ENCODE data around the gene RPS23. TPM values are rescaled to one million over a fixed set of nuclear protein-coding genes. Genes with fewer than 3 reads are reported as not detected.
"Not testable (repeated sequence)": the region's sequence is repeated elsewhere in the genome, so short reads cannot be mapped to it uniquely, and the experiment has no call there.

RPS23 gene
- total RNA-seq, 1 donor from 2014 or later, result 3,055 TPM

- DNase-seq (ENCODE audit: low read depth) (no peak), FAIRE-seq (no peak)
- Histone ChIP-seq H3K4me3 (ENCODE audit: low read depth, low read length) (peak overlapping the region; percentile 93), H3K36me3 (ENCODE audit: control insufficient read depth, insufficient read depth, low read length) (peaks cover 11% of the 10 kb centered on the region), H3K27me3 (ENCODE audit: control insufficient read depth, insufficient read depth, low read length) (no peaks in the 10 kb centered on the region)
- TF ChIP-seq, protein P1, sequence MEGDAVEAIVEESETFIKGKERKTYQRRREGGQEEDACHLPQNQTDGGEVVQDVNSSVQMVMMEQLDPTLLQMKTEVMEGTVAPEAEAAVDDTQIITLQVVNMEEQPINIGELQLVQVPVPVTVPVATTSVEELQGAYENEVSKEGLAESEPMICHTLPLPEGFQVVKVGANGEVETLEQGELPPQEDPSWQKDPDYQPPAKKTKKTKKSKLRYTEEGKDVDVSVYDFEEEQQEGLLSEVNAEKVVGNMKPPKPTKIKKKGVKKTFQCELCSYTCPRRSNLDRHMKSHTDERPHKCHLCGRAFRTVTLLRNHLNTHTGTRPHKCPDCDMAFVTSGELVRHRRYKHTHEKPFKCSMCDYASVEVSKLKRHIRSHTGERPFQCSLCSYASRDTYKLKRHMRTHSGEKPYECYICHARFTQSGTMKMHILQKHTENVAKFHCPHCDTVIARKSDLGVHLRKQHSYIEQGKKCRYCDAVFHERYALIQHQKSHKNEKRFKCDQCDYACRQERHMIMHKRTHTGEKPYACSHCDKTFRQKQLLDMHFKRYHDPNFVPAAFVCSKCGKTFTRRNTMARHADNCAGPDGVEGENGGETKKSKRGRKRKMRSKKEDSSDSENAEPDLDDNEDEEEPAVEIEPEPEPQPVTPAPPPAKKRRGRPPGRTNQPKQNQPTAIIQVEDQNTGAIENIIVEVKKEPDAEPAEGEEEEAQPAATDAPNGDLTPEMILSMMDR (IDR thresholded peaks at IDR 0.05; ENCODE audit: insufficient read depth, low read length, severe bottlenecking), result no peak
Measured at GRCh38 chr5:82276800-82277612, 1.1 kb downstream of the RPS23 start.

GRCh38 chr5:82275216-82275664 lies 2.9 kb downstream of the RPS23 start:
- no peak overlapping the region for H3K4me3 ChIP-seq (ENCODE audit: low read depth, low read length)
- H3K36me3 ChIP-seq (ENCODE audit: control insufficient read depth, insufficient read depth, low read length), result peaks cover 11% of the 10 kb centered on the region
- TF ChIP-seq, protein P1 (IDR thresholded peaks at IDR 0.05; ENCODE audit: insufficient read depth, low read length, severe bottlenecking), result no peak
- no peak for DNase-seq (ENCODE audit: low read depth)
- FAIRE-seq, result no peak
- no peaks in the 10 kb centered on the region for H3K27me3 ChIP-seq (ENCODE audit: control insufficient read depth, insufficient read depth, low read length)

DNA sequence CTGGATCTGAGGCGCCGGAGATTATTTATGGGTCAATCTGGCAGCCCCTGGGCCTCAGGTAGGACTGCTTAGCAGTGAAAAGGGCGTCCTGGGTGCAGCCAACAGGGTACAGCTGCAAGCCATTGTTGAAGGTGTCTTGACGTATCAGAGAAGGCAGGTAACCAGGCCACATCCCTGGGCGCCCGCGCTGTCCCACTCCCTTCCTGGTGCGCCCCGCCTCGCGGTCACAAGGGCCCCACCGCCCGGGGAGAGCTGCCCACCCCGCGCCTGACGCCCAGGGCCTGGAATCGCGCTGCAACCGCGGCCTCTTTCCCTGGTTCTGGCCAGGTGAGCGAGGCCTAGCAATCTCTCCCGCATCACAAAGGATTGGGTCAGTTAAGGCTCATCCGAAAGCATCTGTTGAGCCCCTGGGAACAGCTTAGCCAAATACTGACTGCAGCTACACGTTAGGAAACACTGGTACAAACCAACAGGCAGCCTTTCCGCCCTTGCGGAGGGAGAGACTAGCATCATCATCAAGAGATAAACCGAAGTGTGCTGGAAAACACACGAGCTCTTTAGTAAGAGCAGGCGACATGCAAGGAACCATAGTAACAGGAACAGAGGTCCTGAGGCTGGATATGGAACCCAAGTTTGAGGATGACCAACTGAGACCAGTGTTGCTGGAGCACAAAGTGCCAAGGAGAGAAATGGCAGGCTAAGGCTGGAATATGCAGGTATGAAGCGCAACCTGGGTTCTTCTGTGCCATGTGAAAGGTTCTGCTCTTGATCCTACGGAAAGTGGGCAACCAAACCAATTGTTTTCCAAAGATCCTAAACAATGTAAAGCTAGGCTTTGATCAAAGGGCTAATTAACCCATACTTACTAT lies 3.6 kb downstream of the RPS23 start:
- TF ChIP-seq, protein P1 (IDR thresholded peaks at IDR 0.05; ENCODE audit: insufficient read depth, low read length, severe bottlenecking), result no peak
- FAIRE-seq (no peak), DNase-seq (ENCODE audit: low read depth) (no peak)
- Histone ChIP-seq H3K36me3 (ENCODE audit: control insufficient read depth, insufficient read depth, low read length) (peaks cover 11% of the 10 kb centered on the region), H3K27me3 (ENCODE audit: control insufficient read depth, insufficient read depth, low read length) (no peaks in the 10 kb centered on the region), H3K4me3 (ENCODE audit: low read depth, low read length) (no peak overlapping the region)

DNA sequence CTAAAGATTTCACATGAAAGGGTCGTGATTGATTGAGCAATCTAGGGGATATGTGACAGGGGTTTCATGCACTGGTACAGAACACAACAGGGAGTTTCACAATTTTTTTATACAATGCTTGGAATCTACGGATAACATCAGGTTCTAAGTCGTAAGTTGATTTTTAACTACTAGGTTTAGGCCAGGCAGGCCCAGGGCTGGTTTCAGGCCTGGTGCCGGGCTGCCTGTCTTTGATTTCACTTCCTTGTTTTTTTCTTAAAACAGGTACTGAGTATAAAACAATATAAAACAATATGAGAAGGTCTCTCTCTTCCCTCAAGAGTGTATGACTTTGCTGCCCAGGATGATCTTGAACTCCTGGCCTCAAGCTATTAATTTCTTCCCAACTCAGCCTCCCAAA lies 4.7 kb downstream of the RPS23 start:
- H3K27me3 ChIP-seq (ENCODE audit: control insufficient read depth, insufficient read depth, low read length); FAIRE-seq; H3K4me3 ChIP-seq (ENCODE audit: low read depth, low read length); DNase-seq (ENCODE audit: low read depth): not testable (repeated sequence)
- H3K36me3 ChIP-seq (ENCODE audit: control insufficient read depth, insufficient read depth, low read length), result peaks cover 11% of the 10 kb centered on the region

DNA sequence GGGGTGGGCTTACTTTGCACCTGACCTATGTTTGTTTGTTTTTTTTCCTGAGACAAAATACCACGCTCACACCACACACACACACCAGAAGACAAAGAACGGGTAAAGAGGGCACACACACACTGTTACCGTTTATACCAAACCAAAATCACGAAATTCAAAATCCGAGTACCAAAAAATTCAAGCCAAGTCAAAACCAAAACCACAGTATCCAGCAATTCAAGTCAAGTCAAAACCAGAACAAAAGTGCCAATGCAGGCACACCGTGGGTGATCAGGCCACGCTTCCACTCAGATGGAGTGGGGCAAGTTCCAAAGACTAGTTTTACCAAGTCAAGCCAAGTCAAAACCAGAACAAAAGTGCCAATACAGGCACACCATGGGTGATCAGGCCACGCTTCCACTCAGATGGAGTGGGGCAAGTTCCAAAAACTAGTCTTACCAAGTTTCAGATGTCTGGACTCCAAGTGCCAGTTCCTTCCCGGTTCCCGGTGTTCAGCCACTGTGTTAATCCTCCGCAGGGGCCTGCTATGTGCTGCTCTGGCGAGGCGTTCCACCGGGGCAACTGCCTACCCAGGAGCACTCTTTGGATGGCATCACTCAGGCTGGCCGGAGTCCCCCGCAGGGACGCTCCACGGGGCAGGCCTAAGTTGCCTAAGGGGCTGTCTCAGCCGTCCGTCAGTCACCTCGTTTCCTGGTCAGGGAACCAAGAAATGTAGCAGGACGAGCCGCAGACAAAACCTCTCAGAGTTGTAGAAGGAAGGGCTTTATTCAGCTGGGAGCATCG lies 5.4 kb downstream of the RPS23 start:
- not testable (repeated sequence) for H3K27me3 ChIP-seq (ENCODE audit: control insufficient read depth, insufficient read depth, low read length); H3K4me3 ChIP-seq (ENCODE audit: low read depth, low read length); DNase-seq (ENCODE audit: low read depth); FAIRE-seq
- peaks cover 11% of the 10 kb centered on the region for H3K36me3 ChIP-seq (ENCODE audit: control insufficient read depth, insufficient read depth, low read length)

DNA sequence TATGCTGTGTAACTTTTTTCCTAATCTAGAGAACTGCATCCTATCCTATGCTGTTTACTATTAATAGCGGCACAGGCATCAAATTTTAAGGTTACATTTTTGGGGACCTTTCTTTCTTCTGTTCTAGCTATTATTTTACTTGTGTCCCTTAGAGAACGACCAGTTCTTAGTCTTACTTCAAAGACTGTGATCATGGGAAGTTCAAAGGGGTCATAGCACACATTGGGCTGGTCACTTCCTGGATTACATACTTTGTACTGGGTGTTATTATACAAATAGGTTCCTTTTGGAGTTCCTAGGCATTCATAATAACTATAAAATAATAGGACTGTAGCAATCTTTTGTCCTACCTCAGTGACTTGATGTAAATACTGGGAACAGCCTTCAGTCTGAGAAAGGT lies 8.8 kb downstream of the RPS23 start:
- DNase-seq (ENCODE audit: low read depth); H3K36me3 ChIP-seq (ENCODE audit: control insufficient read depth, insufficient read depth, low read length); FAIRE-seq; H3K4me3 ChIP-seq (ENCODE audit: low read depth, low read length); H3K27me3 ChIP-seq (ENCODE audit: control insufficient read depth, insufficient read depth, low read length): not testable (repeated sequence)

DNA sequence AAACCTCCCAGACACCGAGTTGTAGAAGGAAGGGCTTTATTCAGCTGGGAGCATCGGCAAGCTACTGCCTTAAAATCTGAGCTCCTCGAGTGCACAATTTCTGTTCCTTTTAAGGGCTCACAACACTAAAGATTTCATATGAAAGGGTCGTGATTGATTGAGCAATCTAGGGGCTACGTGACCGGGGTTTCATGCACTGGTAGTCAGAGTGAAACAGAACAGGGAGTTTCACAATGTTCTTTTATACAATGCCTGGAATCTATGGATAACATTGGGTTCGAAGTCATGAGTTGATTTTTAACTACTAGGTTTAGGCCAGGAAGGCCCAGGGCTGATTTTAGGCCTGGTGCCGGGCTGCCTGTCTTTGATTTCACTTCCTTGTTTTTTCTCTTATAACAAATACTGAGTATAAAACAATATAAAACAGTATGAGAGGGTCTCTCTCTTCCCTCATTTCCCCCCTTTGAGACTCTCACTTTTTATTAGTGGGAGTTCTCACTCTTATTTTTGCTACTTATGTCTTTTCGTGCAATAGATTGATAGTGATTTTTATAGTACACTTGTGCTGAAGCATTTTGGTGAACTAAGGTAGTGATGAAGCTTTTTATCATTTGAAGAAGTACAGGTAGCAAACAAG lies 10.7 kb downstream of the RPS23 start:
- not testable (repeated sequence) for H3K4me3 ChIP-seq (ENCODE audit: low read depth, low read length)

More for the DNA sequence above, 10.7 kb downstream of the RPS23 start:
- FAIRE-seq; DNase-seq (ENCODE audit: low read depth); H3K36me3 ChIP-seq (ENCODE audit: control insufficient read depth, insufficient read depth, low read length); H3K27me3 ChIP-seq (ENCODE audit: control insufficient read depth, insufficient read depth, low read length): not testable (repeated sequence)

Data from bronchial epithelial cell (primary cell).